GM19468 (cell line): Measurements from ENCODE around the gene MRPL49.
"Not testable (repeated sequence)": the region's sequence is repeated elsewhere in the genome, so short reads cannot be mapped to it uniquely, and the experiment has no call there.

Experiments used
- ATAC-seq: cut with Tn5 transposase; IDR thresholded peaks from one replicate; pipeline ENCODE4 v1.9.1; 2021; ENCODE audit warnings: mild to moderate bottlenecking, moderate library complexity, moderate number of reproducible peaks; ENCODE audit not compliant: unreplicated experiment; ENCODE audit errors: extremely low read depth

The MRPL49 gene

DNA sequence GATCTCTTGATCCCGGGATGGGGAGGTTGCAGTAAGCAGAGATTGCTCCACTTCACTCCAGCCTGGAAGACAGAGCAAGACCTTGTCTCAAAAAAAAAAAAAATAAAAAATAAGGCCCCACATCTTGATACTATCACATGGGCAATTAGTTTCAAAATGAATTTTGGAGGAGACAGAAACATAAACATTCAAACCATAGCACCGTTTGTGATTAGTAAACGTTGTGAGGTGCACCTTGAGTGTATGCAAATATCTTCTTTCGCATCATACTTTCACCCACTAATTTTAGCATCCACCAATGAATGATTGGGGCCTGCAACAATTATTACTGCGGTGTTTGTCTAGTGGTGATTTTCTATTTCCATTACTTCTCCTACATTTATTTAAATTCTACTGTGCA lies 36.9 kb downstream of the MRPL49 start:
- ATAC-seq: no peak

DNA sequence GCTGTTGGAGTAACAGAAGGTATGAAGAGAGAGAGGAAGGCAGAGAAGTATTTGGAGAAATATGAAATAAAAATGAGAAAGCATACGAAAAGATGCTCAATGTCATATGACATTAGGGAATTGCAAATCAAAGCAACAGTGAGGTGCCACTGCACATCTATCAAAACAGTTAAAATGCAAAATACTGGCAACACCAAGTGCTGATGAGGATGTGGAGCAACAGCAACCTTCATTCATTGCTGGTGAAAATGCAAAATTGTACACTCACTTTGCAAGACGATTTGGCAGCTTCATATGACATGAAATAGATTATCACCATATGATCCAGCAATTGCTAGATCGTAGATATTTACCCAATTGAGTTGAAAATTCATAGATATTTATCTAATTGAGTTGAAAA lies 38.5 kb downstream of the MRPL49 start:
- no peak for ATAC-seq

DNA sequence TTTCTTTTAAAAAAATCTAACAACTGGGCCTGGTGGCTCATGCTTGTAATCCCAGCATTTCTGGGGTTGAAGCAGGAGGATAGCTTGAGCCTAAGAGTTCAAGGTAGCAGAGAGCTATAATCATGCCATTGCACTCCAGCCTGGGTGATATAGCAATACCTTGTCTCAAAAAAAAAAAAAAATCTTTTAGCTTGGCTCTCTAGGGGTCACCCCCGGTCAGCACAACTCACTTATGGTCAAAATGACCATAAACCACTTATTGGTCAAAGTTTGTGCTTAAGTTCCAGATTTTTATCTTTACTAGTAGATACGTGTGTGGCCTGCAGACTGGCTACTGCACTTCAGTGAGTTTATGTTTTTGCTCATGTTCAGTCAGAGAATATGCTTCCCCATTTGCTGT lies 41.6 kb downstream of the MRPL49 start:
- no peak for ATAC-seq

DNA sequence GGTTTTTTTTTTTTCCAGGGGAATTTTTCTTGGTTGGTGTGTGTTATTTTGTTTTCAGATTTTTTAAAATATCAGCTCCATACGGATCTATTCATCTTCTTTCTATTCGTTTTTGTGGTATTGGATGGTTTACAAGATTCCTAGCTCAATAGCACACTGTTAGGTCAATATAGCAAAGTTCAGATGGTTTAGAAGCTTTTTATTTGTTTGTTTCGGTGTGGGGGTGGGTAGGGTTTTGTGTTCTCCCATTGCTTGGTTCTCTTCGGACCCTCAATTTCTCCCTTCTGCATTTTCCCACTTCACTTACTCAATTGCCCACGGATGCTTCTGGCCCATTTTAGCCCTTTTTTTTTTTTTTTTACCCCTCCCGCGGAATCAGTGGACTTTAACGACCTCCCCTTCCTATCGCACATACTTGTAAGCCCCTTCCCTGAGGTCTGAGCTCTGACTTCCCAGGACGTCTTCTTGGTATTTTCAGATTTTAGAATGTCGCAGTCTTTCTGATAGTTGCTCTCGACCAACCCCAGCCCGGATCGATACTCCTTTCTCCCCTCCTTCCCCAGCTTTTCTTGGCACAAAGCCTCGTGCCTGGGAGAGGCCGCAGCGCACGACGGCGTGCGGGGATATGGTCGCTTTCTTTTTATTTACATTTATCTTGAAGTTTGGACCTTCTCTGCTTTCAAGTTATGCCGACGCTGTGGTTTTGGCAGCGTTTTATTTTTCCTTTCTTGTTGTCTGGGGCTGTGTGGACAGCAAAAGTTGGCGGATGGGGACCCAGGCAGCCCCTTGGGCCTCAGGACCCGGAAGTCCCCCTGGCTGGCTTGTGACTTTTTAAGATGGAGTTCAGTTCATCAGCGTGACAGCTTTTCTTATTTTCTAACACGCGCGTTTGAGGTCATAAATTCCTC lies 43.5 kb downstream of the MRPL49 start:
- no peak for ATAC-seq

DNA sequence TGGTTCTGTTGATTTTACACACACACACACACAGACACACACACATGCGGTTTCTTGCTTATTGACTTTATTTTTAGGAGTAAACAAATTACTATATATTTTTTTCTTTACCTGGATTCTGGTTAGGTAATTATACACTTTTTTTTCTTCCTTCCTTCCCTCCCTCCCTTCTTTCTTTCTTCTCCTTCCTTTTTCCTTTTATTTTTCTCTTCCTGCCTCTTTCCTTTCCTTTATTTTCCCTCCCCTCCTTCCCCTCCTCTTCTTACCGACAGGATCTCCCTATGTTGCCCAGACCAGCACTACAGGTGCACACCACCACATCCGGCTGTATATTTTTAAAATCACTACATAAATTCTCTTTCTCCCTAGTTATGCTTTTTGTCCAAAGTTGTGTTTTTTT lies 44.8 kb downstream of the MRPL49 start:
- no peak for ATAC-seq

DNA sequence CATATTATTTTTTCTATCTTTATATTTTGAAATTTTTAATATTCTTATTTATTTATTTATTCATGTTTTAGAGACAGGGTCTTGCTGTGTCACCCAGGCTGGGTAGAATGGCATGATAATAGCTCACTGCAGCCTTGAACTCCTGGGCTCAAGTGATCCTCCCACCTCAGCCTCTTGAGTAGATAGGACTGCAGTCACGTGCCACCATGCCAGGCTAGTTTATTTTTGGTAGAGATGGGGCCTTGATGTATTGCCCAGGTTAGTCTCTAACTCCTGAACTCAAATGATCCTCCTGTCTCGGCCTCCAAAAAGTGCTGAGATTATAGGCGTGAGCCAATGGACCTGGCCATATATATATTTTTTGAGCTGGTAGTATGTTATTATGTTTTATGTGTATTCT lies 45.5 kb downstream of the MRPL49 start:
- ATAC-seq: no peak

DNA sequence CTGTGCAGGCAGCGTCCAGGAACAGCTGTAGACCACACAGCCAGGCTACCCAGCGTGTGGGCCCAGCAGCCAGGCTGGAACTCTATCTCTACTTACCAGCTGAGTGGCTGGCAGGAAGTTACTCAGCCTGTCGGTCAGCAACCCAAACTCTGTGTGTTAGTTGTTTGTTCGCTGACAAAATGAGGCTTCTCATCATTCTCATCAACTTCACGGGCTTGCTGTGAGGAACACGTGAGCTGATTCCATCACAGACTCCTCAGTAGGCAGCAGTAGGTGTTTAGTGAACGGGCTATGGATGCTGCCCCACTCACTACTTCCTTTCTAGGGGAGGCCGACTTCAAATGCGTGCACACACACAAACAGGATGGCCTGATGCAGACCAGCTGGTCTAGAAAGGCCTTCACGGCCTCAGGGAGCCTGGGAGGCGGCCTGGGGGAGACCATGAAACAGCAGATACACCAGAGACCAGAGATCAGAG lies 47.1 kb downstream of the MRPL49 start:
- no peak for ATAC-seq

DNA sequence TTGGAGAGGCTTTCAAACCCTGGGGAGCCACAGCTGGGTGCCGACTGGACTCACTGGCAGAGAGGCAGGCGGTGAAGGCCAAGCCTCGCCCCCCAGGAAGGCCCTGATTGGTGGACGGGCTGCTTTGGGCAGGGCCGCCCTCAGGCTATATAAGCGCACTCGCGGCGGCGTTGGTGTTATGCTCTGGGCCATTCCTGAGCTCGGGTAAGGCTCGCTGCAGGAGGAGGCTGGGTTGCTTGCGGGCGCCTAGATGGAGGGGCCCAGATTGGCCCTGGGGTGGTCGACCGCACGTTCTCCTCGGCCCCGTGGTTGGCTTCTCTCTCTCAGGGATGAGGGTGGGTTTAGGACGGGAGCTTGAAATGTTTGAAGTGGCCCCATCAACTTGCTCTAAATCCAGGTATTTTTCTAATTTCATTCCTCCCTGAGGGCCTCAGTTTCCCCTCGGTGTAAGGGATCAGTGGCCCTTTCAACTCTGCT lies 48.0 kb downstream of the MRPL49 start, which contains the start of gene SPDYC:
Gene SPDYC (plus strand): TSS at position 176 of the 477 bp plus-strand sequence. CDS start 1,125 bp downstream, outside the sequence.
- ATAC-seq: no peak

DNA sequence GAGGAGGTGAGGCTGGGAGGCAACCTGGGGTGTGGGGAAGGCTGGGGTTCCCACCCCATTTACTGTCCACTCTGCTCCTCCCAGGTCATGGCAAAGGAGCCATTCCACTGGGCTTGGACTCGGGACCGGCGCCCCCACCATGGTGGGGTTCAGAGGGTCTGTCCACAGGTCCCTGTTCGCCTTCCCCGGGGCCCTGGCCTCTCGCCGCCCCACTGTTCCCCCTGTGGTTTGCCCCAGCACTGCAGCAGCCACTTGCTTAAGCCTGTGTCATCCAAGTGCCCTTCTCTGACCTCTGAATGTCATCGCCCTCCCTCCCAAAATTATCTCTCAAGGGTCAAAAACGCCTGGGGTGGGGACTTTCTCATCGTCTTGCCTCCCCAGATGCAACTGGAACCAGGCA lies 50.5 kb downstream of the MRPL49 start:
- no peak for ATAC-seq

DNA sequence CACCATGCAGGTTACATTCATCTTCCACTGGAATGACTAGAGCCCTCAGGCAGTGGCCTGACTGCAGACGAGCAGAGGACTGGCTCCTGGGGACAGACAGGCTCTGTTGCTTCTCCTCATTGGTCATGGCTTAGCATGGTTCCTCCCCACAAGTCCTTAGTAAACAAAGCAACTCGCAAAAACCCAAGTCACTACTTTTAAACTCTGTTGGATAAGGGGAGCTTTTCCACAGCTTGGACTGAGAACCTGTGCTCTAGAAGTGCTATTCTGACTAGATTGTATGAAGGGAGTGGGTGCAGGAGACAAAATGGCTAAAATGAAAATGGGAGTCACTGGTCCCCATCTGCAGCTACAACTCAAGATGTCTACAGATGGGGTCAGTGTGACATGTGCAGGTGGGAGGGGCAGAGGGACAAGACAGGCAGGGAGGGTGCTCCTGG lies 52.5 kb downstream of the MRPL49 start:
- not testable (repeated sequence) for ATAC-seq
